ENCODE data around the gene ATP6V0A1.
"Not testable (repeated sequence)": the region's sequence is repeated elsewhere in the genome, so short reads cannot be mapped to it uniquely, and the experiment has no call there.

ATP6V0A1 gene

GRCh38 chr17:42547001-42547461 is 88.4 kb downstream of the ATP6V0A1 start:
- Mint-ChIP-seq H3K4me3 (peak overlapping the region; percentile 34), H3K36me3 (no peaks in the 10 kb centered on the region), H3K9me3 (no peaks in the 10 kb centered on the region), H3K27ac (no peak overlapping the region), H3K4me1 (peaks cover 9% of the 10 kb centered on the region)
- ATAC-seq (no peak), DNase-seq (ENCODE audit: low spot score in 2 of 2) (no peak)

GRCh38 chr17:42547698-42548069 is 89.0 kb downstream of the ATP6V0A1 start:
- H3K4me1 Mint-ChIP-seq, result peaks cover 9% of the 10 kb centered on the region
- no peak overlapping the region for H3K27ac Mint-ChIP-seq
- H3K4me3 Mint-ChIP-seq, result peak overlapping the region; percentile 34
- no peaks in the 10 kb centered on the region for H3K36me3 Mint-ChIP-seq
- ATAC-seq, result no peak
- no peaks in the 10 kb centered on the region for H3K9me3 Mint-ChIP-seq
- DNase-seq (ENCODE audit: low spot score in 2 of 2), result no peak

- no peaks in the 10 kb centered on the region for H3K36me3 Mint-ChIP-seq
- H3K4me1 Mint-ChIP-seq, result peaks cover 11% of the 10 kb centered on the region
- no peak overlapping the region for H3K27ac Mint-ChIP-seq
- DNase-seq (ENCODE audit: low spot score in 2 of 2) (peak; percentile 57 to 78), ATAC-seq (peak; percentile 85)
- peak overlapping the region; percentile 34 for H3K4me3 Mint-ChIP-seq
- no peaks in the 10 kb centered on the region for H3K9me3 Mint-ChIP-seq
These were observed 89.6 kb downstream of the ATP6V0A1 start for GRCh38 chr17:42548070-42548837.

- H3K4me1 Mint-ChIP-seq, result peaks cover 19% of the 10 kb centered on the region
- peak overlapping the region; percentile 34 for H3K4me3 Mint-ChIP-seq
- no peaks in the 10 kb centered on the region for H3K9me3 Mint-ChIP-seq
- no peak for DNase-seq (ENCODE audit: low spot score in 2 of 2)
- H3K36me3 Mint-ChIP-seq, result no peaks in the 10 kb centered on the region
- no peak overlapping the region for H3K27ac Mint-ChIP-seq
- no peak for ATAC-seq
These were observed 90.5 kb downstream of the ATP6V0A1 start for GRCh38 chr17:42548993-42549755.

- H3K36me3 Mint-ChIP-seq; ATAC-seq; H3K9me3 Mint-ChIP-seq; DNase-seq (ENCODE audit: low spot score in 2 of 2): not testable (repeated sequence)
- H3K4me1 Mint-ChIP-seq, result peaks cover 25% of the 10 kb centered on the region
- H3K27ac Mint-ChIP-seq, result peak within 1 kb of the TSS; percentile 93
- peak within 1 kb of the TSS; percentile 90 for H3K4me3 Mint-ChIP-seq
These were observed 94.1 kb downstream of the ATP6V0A1 start, which contains the start of gene HSD17B1 for GRCh38 chr17:42552736-42553135. HSD17B1 (plus strand) TSS chr17:42552923; CDS start chr17:42552934, 11 bp downstream.

- Mint-ChIP-seq H3K36me3 (no peaks in the 10 kb centered on the region), H3K9me3 (no peaks in the 10 kb centered on the region), H3K4me1 (peaks cover 25% of the 10 kb centered on the region), H3K4me3 (peak overlapping the region; percentile 90), H3K27ac (no peak overlapping the region)
- ATAC-seq (no peak), DNase-seq (ENCODE audit: low spot score in 2 of 2) (no peak)
These were observed 94.6 kb downstream of the ATP6V0A1 start for GRCh38 chr17:42553161-42553818.

GRCh38 chr17:42553866-42554249 is 95.2 kb downstream of the ATP6V0A1 start:
- Mint-ChIP-seq H3K36me3 (no peaks in the 10 kb centered on the region), H3K4me3 (peak overlapping the region; percentile 90), H3K9me3 (no peaks in the 10 kb centered on the region), H3K4me1 (peaks cover 22% of the 10 kb centered on the region), H3K27ac (peak overlapping the region; percentile 93)
- ATAC-seq (peak; percentile 9), DNase-seq (ENCODE audit: low spot score in 2 of 2) (no peak)

GRCh38 chr17:42554250-42555121 is 95.8 kb downstream of the ATP6V0A1 start:
- H3K27ac Mint-ChIP-seq, result peak overlapping the region; percentile 93
- ATAC-seq (peak; percentile 90), DNase-seq (ENCODE audit: low spot score in 2 of 2) (peak; percentile 71 to 90)
- H3K9me3 Mint-ChIP-seq, result no peaks in the 10 kb centered on the region
- peaks cover 16% of the 10 kb centered on the region for H3K4me1 Mint-ChIP-seq
- H3K36me3 Mint-ChIP-seq, result no peaks in the 10 kb centered on the region
- peak overlapping the region; percentile 90 for H3K4me3 Mint-ChIP-seq

GRCh38 chr17:42555122-42555622 is 96.5 kb downstream of the ATP6V0A1 start:
- Mint-ChIP-seq H3K4me3 (peak overlapping the region; percentile 90), H3K36me3 (no peaks in the 10 kb centered on the region), H3K27ac (peak overlapping the region; percentile 93), H3K4me1 (peaks cover 16% of the 10 kb centered on the region), H3K9me3 (no peaks in the 10 kb centered on the region)
- DNase-seq (ENCODE audit: low spot score in 2 of 2) (no peak), ATAC-seq (peak; percentile 1)

- H3K27ac Mint-ChIP-seq; DNase-seq (ENCODE audit: low spot score in 2 of 2); H3K9me3 Mint-ChIP-seq; H3K36me3 Mint-ChIP-seq: not testable (repeated sequence)
- H3K4me3 Mint-ChIP-seq, result peak overlapping the region; percentile 90
- peaks cover 16% of the 10 kb centered on the region for H3K4me1 Mint-ChIP-seq
- peak; percentile 14 for ATAC-seq
These were observed 97.4 kb downstream of the ATP6V0A1 start for GRCh38 chr17:42555961-42556617.

GRCh38 chr17:42559075-42559474 is 100.4 kb downstream of the ATP6V0A1 start:
- Mint-ChIP-seq H3K4me1 (peaks cover 28% of the 10 kb centered on the region), H3K27ac (no peak overlapping the region), H3K36me3 (peaks cover 24% of the 10 kb centered on the region), H3K9me3 (no peaks in the 10 kb centered on the region), H3K4me3 (no peak overlapping the region)
- DNase-seq (ENCODE audit: low spot score in 2 of 2) (no peak), ATAC-seq (no peak)

GRCh38 chr17:42560246-42560645 is 101.6 kb downstream of the ATP6V0A1 start:
- H3K4me1 Mint-ChIP-seq, result peaks cover 36% of the 10 kb centered on the region
- H3K27ac Mint-ChIP-seq, result peak overlapping the region; percentile 27
- ATAC-seq, result no peak
- H3K4me3 Mint-ChIP-seq, result peak overlapping the region; percentile 92
- peaks cover 25% of the 10 kb centered on the region for H3K36me3 Mint-ChIP-seq
- no peak for DNase-seq (ENCODE audit: low spot score in 2 of 2)
- no peaks in the 10 kb centered on the region for H3K9me3 Mint-ChIP-seq

GRCh38 chr17:42561897-42562387 is 103.3 kb downstream of the ATP6V0A1 start, which contains the start of gene COASY:
COASY (plus strand) TSS chr17:42562148; CDS start chr17:42562623, 475 bp downstream.
- peaks cover 45% of the 10 kb centered on the region for H3K4me1 Mint-ChIP-seq
- peak within 1 kb of the TSS; percentile 98 for H3K27ac Mint-ChIP-seq
- H3K9me3 Mint-ChIP-seq, result no peaks in the 10 kb centered on the region
- peak within 1 kb of the TSS; percentile 92 for H3K4me3 Mint-ChIP-seq
- ATAC-seq, result peak; percentile 80
- peaks cover 42% of the 10 kb centered on the region for H3K36me3 Mint-ChIP-seq
- DNase-seq (ENCODE audit: low spot score in 2 of 2), result peak; percentile 89 to 96
